SJCRH30 (cell line): ENCODE measurements around the gene L3MBTL1. TPM values are rescaled to one million over a fixed set of nuclear protein-coding genes. Genes with fewer than 3 reads are reported as not detected.
A peak's percentile ranks its signal among the peaks of the same experiment; 100 is the strongest.
"Not testable (repeated sequence)": the region's sequence is repeated elsewhere in the genome, so short reads cannot be mapped to it uniquely, and the experiment has no call there.

Experiments
- DNase-seq, 2 experiments: peaks; one replicate each; pipeline ENCODE4 v3.0.0-alpha.2; 2015 to 2020
- H3K27ac ChIP-seq: fragments of 250-450 bp; sonication (Bioruptor Pico); 2 replicates; pipeline ENCODE4 v1.5.1; 2020; ENCODE audit warnings: mild to moderate bottlenecking, moderate library complexity
- H3K27me3 ChIP-seq: fragments of 250-450 bp; sonication (Bioruptor Pico); 2 replicates; pipeline ENCODE4 v1.5.1; 2020; ENCODE audit warnings: mild to moderate bottlenecking, moderate library complexity
- H3K36me3 ChIP-seq: fragments of 250-450 bp; sonication (Bioruptor Pico); 2 replicates; pipeline ENCODE4 v1.5.1; 2020; ENCODE audit warnings: mild to moderate bottlenecking, moderate library complexity
- H3K4me1 ChIP-seq: fragments of 250-450 bp; sonication (Bioruptor Pico); 2 replicates; pipeline ENCODE4 v1.5.1; 2020; ENCODE audit warnings: mild to moderate bottlenecking, moderate library complexity
- H3K4me3 ChIP-seq: fragments of 250-450 bp; sonication (Bioruptor Pico); 2 replicates; pipeline ENCODE4 v1.5.1; 2020; ENCODE audit warnings: mild to moderate bottlenecking, moderate library complexity
- H3K9me3 ChIP-seq: fragments of 250-450 bp; sonication (Bioruptor Pico); replicated peaks from 2 replicates; pipeline ENCODE4 v1.5.1; 2020; ENCODE audit warnings: mild to moderate bottlenecking, moderate library complexity
- total RNA-seq: library from RNA; depleted of rRNA; stranded (reverse); fragments of >200 nt; shearing (Covaris generic); gene quantifications from 2 replicates; pipeline ENCODE4 v1.2.3, GENCODE V29; 2014

Gene L3MBTL1
- total RNA-seq, 1 experiment from 2014 or later = 6.5 TPM

DNA sequence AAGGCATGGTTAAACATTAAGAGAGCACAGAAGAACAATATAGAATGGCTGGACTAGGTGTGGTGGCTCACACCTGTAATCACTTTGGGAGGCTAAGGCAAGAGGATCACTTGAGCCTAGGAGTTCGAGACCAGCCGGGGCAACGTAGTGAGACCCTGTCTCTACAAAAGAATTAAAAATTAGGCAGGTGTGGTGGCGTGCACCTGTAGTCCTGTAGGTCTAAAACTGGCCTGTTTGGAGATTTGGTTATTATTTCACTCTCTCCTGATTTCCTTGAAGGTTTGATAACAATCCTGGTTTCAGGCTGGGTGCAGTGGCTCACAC lies 34.2 kb upstream of the L3MBTL1 start:
- Histone ChIP-seq H3K4me1 (peaks cover 14% of the 10 kb centered on the region), H3K9me3 (no peaks in the 10 kb centered on the region), H3K4me3 (no peak overlapping the region), H3K27ac (no peak overlapping the region), H3K36me3 (peaks cover 6% of the 10 kb centered on the region; the same call in 1 of the 2 replicates), H3K27me3 (no peaks in the 10 kb centered on the region)
- no peak for DNase-seq

- Histone ChIP-seq H3K36me3 (no peaks in the 10 kb centered on the region), H3K4me3 (no peak overlapping the region), H3K9me3 (no peaks in the 10 kb centered on the region), H3K27ac (peak overlapping the region; percentile 22; the same call in 1 of the 2 replicates), H3K27me3 (no peaks in the 10 kb centered on the region), H3K4me1 (peaks cover 16% of the 10 kb centered on the region)
- DNase-seq = peak; percentile 32 to 62
Observed at GRCh38 chr20:43477193-43477592, 30.3 kb upstream of the L3MBTL1 start.

- no peaks in the 10 kb centered on the region for H3K9me3 ChIP-seq
- no peaks in the 10 kb centered on the region for H3K27me3 ChIP-seq
- peak; percentile 31 to 76 for DNase-seq
- H3K4me1 ChIP-seq = peaks cover 16% of the 10 kb centered on the region
- H3K27ac ChIP-seq = peak overlapping the region; percentile 22; the same call in 1 of the 2 replicates
- no peak overlapping the region for H3K4me3 ChIP-seq
- no peaks in the 10 kb centered on the region for H3K36me3 ChIP-seq
Observed at GRCh38 chr20:43477619-43478018, 29.9 kb upstream of the L3MBTL1 start.

DNA sequence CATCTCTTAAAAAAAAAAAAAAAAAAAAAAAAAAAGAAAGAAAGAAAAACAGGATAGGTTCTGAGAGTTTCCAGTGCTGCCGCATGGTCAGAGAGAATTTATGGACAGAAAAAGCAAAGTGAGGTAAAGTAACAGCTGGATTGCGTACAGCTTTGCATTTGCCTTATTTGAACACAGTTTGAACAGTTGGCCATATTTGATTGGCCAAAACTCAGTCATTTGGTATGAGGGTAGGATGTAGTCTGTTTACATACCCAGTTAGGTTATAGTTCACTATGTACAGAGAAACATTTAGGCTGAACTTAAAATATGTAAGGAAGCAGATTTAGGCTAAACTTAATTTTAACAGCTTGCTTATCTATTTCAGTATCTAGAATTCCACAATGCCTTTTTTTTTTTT lies 17.5 kb upstream of the L3MBTL1 start:
- Histone ChIP-seq H3K9me3 (no peaks in the 10 kb centered on the region), H3K27me3 (no peaks in the 10 kb centered on the region), H3K4me1 (no peaks in the 10 kb centered on the region), H3K36me3 (no peaks in the 10 kb centered on the region), H3K4me3 (no peak overlapping the region), H3K27ac (no peak overlapping the region)
- no peak for DNase-seq

- Histone ChIP-seq H3K4me1 (no peaks in the 10 kb centered on the region), H3K36me3 (no peaks in the 10 kb centered on the region), H3K9me3 (peaks cover 2% of the 10 kb centered on the region; the same call in 1 of the 2 replicates), H3K27me3 (no peaks in the 10 kb centered on the region), H3K27ac (no peak overlapping the region), H3K4me3 (no peak overlapping the region)
- no peak for DNase-seq
Observed at GRCh38 chr20:43492101-43492500, 15.4 kb upstream of the L3MBTL1 start.

DNA sequence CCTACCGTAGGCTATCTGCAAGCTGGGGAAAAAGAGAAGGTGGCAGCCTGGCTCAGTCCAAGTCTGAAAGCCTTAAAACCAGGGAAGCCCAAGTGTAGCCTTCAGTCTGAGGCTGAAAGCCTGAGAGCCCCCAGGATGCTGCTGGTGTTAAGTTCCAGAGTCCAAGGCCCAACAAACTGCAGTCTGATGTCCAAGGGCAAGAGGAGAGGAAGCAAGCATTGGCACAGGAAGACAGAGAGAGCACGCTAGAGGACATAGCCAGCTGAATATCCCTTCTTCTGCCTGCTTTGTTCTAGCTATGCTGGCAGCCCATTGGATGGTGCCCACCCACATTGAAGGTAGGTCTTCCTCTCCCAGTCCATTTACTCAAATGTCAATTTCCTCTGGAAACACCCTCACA lies 12.1 kb upstream of the L3MBTL1 start:
- no peaks in the 10 kb centered on the region for H3K27me3 ChIP-seq
- DNase-seq = no peak
- no peaks in the 10 kb centered on the region for H3K36me3 ChIP-seq
- H3K27ac ChIP-seq = no peak overlapping the region
- H3K4me3 ChIP-seq = no peak overlapping the region
- H3K4me1 ChIP-seq = 0 out of 2 replicates have a peak, but pooled peaks cover 2% of the 10 kb centered on the region
- H3K9me3 ChIP-seq = peaks cover 9% of the 10 kb centered on the region

DNA sequence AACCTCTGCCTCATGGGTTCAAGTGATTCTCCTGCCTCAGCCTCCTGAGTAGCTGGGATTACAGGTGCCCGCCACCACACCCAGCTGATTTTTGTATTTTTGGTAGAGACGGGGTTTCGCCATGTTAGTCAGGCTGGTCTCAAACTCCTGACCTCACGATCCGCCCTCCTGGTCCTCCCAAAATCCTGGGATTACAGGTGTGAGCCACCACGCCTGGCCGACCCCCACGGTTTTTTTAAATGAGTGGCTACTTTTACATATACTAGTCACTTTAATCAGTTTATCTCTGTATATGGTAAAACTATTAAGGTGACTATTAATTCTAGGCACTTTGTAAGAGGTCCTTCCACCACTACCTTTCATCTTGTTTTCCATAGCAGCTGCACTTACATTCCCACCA lies 5.5 kb upstream of the L3MBTL1 start:
- not testable (repeated sequence) for H3K36me3 ChIP-seq, DNase-seq, H3K27ac ChIP-seq, H3K4me3 ChIP-seq, H3K4me1 ChIP-seq
- peaks cover 11% of the 10 kb centered on the region for H3K27me3 ChIP-seq
- peaks cover 13% of the 10 kb centered on the region for H3K9me3 ChIP-seq

DNA sequence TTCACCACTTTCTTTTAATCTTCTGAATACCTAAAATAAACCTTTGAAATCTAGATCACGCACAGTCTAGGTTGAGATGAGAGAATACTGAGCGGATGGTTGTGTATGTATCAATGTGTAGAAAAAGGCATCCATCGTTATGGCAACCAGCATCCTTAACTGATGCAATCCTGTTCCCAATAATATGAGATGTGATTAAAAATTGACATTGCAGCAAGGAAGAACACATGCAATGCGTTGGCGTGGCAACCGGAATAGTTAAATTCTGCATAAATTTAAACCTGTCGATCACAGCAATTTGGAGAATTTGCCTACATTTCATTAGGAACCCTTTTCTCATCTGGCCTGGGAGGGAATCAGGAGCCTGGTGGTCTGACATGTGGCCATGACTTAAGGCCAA lies 1.3 kb upstream of the L3MBTL1 start:
- H3K9me3 ChIP-seq = 0 out of 2 replicates have a peak, but pooled peaks cover 6% of the 10 kb centered on the region
- no peaks in the 10 kb centered on the region for H3K36me3 ChIP-seq
- H3K27ac ChIP-seq = no peak overlapping the region
- H3K4me1 ChIP-seq = no peaks in the 10 kb centered on the region
- no peak for DNase-seq
- no peak overlapping the region for H3K4me3 ChIP-seq
- H3K27me3 ChIP-seq = peaks cover 11% of the 10 kb centered on the region

DNA sequence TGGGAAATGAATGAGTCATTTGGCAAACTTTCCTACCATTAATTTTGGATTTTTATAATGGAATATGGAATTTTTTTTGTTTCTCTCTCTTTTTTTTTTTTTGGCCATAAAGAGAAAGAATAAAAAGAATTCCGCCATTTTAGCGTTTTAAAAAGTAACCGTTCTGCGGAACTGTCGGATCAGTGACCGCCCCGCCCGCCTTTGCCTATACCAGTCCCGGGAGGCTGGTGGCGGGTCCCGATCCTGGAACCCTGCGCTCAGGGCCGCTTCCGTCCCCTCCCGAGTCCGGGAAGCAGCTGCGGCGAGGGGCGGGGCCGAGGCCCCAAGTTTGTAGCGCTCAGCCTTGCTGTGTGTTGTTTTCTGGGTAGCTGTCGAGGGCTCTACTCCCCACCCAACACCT lies 609 bp downstream of the L3MBTL1 start:
- DNase-seq = no peak
- H3K9me3 ChIP-seq = 0 out of 2 replicates have a peak, but pooled peaks cover 4% of the 10 kb centered on the region
- H3K27ac ChIP-seq = no peak overlapping the region
- no peaks in the 10 kb centered on the region for H3K36me3 ChIP-seq
- H3K27me3 ChIP-seq = peaks cover 5% of the 10 kb centered on the region
- H3K4me1 ChIP-seq = no peaks in the 10 kb centered on the region
- peak overlapping the region; percentile 47; the same call in 1 of the 2 replicates for H3K4me3 ChIP-seq

DNA sequence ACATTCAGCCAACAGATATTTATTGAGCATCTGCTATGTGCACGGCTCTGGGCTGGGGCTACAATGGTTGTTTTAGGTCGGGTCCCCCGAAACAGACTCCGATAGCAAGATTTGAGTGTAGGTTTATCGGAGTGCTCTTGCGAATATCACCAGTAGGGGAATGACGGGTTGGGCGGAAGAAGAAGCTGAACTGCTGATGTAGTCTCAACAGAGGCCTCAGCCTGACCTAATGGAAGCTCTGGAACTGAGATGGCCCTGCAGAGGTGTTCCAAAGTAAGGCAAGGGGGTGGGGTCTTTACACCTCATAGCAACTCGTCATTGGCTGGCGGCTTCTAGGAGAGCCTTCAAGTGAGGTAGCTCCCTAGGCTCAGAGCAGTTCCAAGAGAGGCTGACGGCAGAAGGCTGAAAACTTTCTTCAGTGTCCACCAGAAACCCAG lies 1.1 kb downstream of the L3MBTL1 start:
- Histone ChIP-seq H3K9me3 (0 out of 2 replicates have a peak, but pooled peaks cover 4% of the 10 kb centered on the region), H3K27me3 (peaks cover 4% of the 10 kb centered on the region; the same call in 1 of the 2 replicates), H3K27ac (no peak overlapping the region), H3K4me1 (no peaks in the 10 kb centered on the region), H3K36me3 (no peaks in the 10 kb centered on the region), H3K4me3 (no peak overlapping the region)
- DNase-seq = no peak

DNA sequence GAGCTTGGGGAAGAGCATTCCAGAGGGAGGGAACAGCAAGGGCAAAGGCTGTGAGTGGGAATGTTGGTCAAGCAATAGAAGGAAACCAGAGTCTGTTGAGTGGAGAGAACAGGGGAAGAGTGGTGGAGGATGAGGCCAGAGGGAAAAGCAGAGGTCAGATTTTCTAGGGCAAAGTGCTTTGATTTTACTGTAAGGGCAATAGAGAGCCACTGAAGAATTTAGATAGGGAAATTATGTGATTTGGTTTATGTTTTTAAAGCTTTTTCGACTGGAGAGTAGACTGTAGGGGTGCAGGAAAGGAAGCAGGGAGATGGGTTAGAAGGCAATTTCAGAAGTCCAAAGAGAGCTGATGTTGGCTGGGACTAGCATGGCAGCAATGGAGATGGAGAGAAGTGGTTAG lies 4.4 kb downstream of the L3MBTL1 start:
- no peaks in the 10 kb centered on the region for H3K9me3 ChIP-seq
- DNase-seq = no peak
- no peak overlapping the region for H3K4me3 ChIP-seq
- no peaks in the 10 kb centered on the region for H3K4me1 ChIP-seq
- H3K36me3 ChIP-seq = no peaks in the 10 kb centered on the region
- no peak overlapping the region for H3K27ac ChIP-seq
- H3K27me3 ChIP-seq = no peaks in the 10 kb centered on the region

- no peaks in the 10 kb centered on the region for H3K4me1 ChIP-seq
- H3K27ac ChIP-seq = no peak overlapping the region
- no peak for DNase-seq
Observed at GRCh38 chr20:43513372-43513930, 6.0 kb downstream of the L3MBTL1 start.

DNA sequence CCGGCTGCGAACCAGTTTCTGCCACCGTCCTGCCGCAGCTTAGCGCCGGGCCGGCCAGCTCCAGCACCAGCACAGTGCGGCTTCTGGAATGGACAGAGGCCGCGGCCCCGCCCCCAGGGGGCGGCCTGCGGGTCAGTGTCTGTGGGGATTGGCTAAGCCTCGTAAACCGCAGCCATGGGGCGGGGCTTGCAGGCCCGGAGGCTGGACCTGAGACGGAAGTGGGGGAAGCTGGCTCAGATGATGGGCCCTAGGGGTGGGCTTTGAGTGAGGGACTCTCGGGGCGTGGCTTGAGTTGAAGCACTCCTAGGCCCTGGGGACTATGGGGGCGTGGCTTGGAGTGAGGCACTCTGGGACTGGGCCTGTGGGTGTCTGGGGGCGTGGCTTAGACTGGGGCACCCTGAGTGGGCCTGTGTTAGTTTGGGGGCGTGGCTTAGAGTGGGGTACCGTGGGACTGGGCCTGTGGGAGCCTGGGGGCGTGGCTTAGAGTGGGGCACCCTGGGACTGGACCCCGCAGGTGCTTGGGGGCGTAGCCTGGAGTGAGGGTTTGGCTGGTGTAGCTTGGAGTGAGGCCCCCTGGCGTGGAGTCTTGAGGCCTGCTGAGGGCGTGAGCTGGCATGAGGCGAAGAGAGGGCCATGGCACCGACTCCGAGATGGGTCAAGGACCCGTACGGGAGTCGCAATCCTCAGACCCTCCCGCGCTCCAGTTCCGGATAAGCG lies 6.6 kb downstream of the L3MBTL1 start:
- Histone ChIP-seq H3K27ac (peak overlapping the region; percentile 46), H3K27me3 (no peaks in the 10 kb centered on the region), H3K4me3 (peak overlapping the region; percentile 65), H3K4me1 (no peaks in the 10 kb centered on the region), H3K9me3 (no peaks in the 10 kb centered on the region), H3K36me3 (no peaks in the 10 kb centered on the region)
- peak; percentile 99 to 100 for DNase-seq

More at GRCh38 chr20:43513372-43513930, 6.0 kb downstream of the L3MBTL1 start:
- no peaks in the 10 kb centered on the region for H3K9me3 ChIP-seq
- peak overlapping the region; percentile 52 for H3K4me3 ChIP-seq
- H3K27me3 ChIP-seq = no peaks in the 10 kb centered on the region
- no peaks in the 10 kb centered on the region for H3K36me3 ChIP-seq

GRCh38 chr20:43514648-43514999 lies 7.1 kb downstream of the L3MBTL1 start:
- H3K9me3 ChIP-seq = no peaks in the 10 kb centered on the region
- DNase-seq = peak; percentile 59 to 65
- H3K4me1 ChIP-seq = no peaks in the 10 kb centered on the region
- no peaks in the 10 kb centered on the region for H3K36me3 ChIP-seq
- no peaks in the 10 kb centered on the region for H3K27me3 ChIP-seq
- peak overlapping the region; percentile 46 for H3K27ac ChIP-seq
- H3K4me3 ChIP-seq = peak overlapping the region; percentile 65

DNA sequence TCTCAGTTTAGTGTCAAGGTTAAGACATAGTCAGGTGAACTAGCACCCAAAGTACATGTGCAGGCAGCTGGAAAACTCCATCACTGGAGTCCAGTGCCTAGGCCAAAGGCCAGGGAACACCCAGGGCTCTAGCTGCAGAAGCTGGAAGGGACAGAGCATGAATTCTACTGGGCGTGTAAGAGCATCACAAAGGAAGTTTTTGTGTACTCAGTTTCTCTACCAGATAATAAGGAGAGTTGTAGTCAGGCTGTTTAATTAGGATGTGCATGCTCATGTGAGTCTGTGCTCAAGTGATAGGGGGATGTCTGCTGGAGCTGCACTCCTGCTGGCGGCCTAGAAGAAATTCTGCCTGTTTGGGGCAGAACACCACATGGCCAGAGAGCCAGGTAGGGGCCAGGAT lies 8.1 kb downstream of the L3MBTL1 start:
- Histone ChIP-seq H3K4me3 (peak overlapping the region; percentile 65), H3K4me1 (no peaks in the 10 kb centered on the region), H3K27ac (no peak overlapping the region), H3K27me3 (no peaks in the 10 kb centered on the region), H3K9me3 (peaks cover 5% of the 10 kb centered on the region; the same call in 1 of the 2 replicates), H3K36me3 (0 out of 2 replicates have a peak, but pooled peaks cover 3% of the 10 kb centered on the region)
- no peak for DNase-seq
